HG03460 (cell line): ENCODE results near the gene HOXC11.

Experiments used
- ATAC-seq: cut with Tn5 transposase; IDR thresholded peaks from one replicate; pipeline ENCODE4 v1.9.1; 2021; ENCODE audit not compliant: unreplicated experiment

HOXC11 gene

GRCh38 chr12:53941750-53942149, 31.2 kb upstream of the HOXC11 start:
- no peak for ATAC-seq

- no peak for ATAC-seq
Observed at GRCh38 chr12:53942467-53942997, 30.4 kb upstream of the HOXC11 start.

- no peak for ATAC-seq
Observed at GRCh38 chr12:53944209-53944608, 28.7 kb upstream of the HOXC11 start.

- no peak for ATAC-seq
Observed at GRCh38 chr12:53944907-53945847, 27.7 kb upstream of the HOXC11 start.

- ATAC-seq, result no peak
Observed at GRCh38 chr12:53947743-53948142, 25.2 kb upstream of the HOXC11 start.

GRCh38 chr12:53948650-53949593, 24.0 kb upstream of the HOXC11 start:
- no peak for ATAC-seq

GRCh38 chr12:53949631-53950436, 23.1 kb upstream of the HOXC11 start:
- ATAC-seq, result no peak

- no peak for ATAC-seq
Observed at GRCh38 chr12:53950437-53950773, 22.5 kb upstream of the HOXC11 start.

- ATAC-seq, result no peak
Observed at GRCh38 chr12:53950789-53951576, 21.9 kb upstream of the HOXC11 start.

GRCh38 chr12:53951577-53952334, 21.2 kb upstream of the HOXC11 start:
- ATAC-seq, result no peak

GRCh38 chr12:53952335-53952694, 20.6 kb upstream of the HOXC11 start:
- no peak for ATAC-seq

- no peak for ATAC-seq
Observed at GRCh38 chr12:53952871-53953734, 19.8 kb upstream of the HOXC11 start.

- ATAC-seq, result no peak
Observed at GRCh38 chr12:53953831-53954693, 18.9 kb upstream of the HOXC11 start.

- no peak for ATAC-seq
Observed at GRCh38 chr12:53954694-53955035, 18.3 kb upstream of the HOXC11 start, which contains the start of gene HOXC12. HOXC12 (plus strand) TSS chr12:53954903; CDS start chr12:53954930, 27 bp downstream.

GRCh38 chr12:53955036-53955775, 17.7 kb upstream of the HOXC11 start:
- no peak for ATAC-seq

GRCh38 chr12:53955776-53956250, 17.1 kb upstream of the HOXC11 start:
- ATAC-seq, result no peak
